OCI-LY3 (cell line): ENCODE results near the gene FBXL13.
"Not testable (repeated sequence)": the region's sequence is repeated elsewhere in the genome, so short reads cannot be mapped to it uniquely, and the experiment has no call there.

ENCODE experiments used
- EZH2phosphoT487 ChIP-seq: fragments of 200-600 bp; shearing (Covaris generic); IDR thresholded peaks from 2 replicates; pipeline ENCODE4 v1.6.1; 2018; ENCODE audit warnings: antibody characterized with exemption, mixed run types, low read depth
- TF ChIP-seq, protein P1 (sequence below): fragments of 200-600, 300-600 bp; sonication (generic); IDR thresholded peaks from 2 replicates; pipeline ENCODE4 v1.5.1; 2014; ENCODE audit warnings: antibody characterized with exemption, low read length, low read depth

GRCh38 chr7:102791367-102791766 is 283.2 kb downstream of the FBXL13 start:
- TF ChIP-seq, protein P1, sequence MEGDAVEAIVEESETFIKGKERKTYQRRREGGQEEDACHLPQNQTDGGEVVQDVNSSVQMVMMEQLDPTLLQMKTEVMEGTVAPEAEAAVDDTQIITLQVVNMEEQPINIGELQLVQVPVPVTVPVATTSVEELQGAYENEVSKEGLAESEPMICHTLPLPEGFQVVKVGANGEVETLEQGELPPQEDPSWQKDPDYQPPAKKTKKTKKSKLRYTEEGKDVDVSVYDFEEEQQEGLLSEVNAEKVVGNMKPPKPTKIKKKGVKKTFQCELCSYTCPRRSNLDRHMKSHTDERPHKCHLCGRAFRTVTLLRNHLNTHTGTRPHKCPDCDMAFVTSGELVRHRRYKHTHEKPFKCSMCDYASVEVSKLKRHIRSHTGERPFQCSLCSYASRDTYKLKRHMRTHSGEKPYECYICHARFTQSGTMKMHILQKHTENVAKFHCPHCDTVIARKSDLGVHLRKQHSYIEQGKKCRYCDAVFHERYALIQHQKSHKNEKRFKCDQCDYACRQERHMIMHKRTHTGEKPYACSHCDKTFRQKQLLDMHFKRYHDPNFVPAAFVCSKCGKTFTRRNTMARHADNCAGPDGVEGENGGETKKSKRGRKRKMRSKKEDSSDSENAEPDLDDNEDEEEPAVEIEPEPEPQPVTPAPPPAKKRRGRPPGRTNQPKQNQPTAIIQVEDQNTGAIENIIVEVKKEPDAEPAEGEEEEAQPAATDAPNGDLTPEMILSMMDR: not testable (repeated sequence)
- TF ChIP-seq EZH2phosphoT487: not testable (repeated sequence)
